GM12801 (cell line): ENCODE results near the gene PANK1.

Source experiments
- CTCF ChIP-seq: IDR thresholded peaks from one replicate; pipeline ENCODE4 v1.5.1; 2011; ENCODE audit warnings: control low read depth; ENCODE audit not compliant: insufficient read length; ENCODE audit errors: extremely low read depth

The PANK1 gene

GRCh38 chr10:89662596-89662995 lies 17.6 kb upstream of the PANK1 start:
- TF ChIP-seq CTCF = no peak

- TF ChIP-seq CTCF = no peak
These were observed 14.4 kb upstream of the PANK1 start for GRCh38 chr10:89659143-89660131.

GRCh38 chr10:89657302-89657701 lies 12.3 kb upstream of the PANK1 start:
- no peak for TF ChIP-seq CTCF

GRCh38 chr10:89655722-89656121 lies 10.7 kb upstream of the PANK1 start:
- TF ChIP-seq CTCF = no peak

GRCh38 chr10:89653410-89653869 lies 8.4 kb upstream of the PANK1 start:
- TF ChIP-seq CTCF = no peak

GRCh38 chr10:89652806-89653370 lies 7.8 kb upstream of the PANK1 start:
- no peak for TF ChIP-seq CTCF

GRCh38 chr10:89651916-89652573 lies 7.0 kb upstream of the PANK1 start:
- TF ChIP-seq CTCF = no peak
